Activated CD8-positive, alpha-beta memory T cell treated with anti-CD3 and anti-CD28 coated beads, Interleukin-2, amount 50 U/mL, for 48 hours (primary cell): ENCODE data around the gene DNAH14.
"Not testable (repeated sequence)": the region's sequence is repeated elsewhere in the genome, so short reads cannot be mapped to it uniquely, and the experiment has no call there.

ENCODE experiments used
- DNase-seq: peaks from one replicate; pipeline ENCODE4 v3.0.0-alpha.2; 2020

Gene DNAH14

GRCh38 chr1:225355863-225356262 lies 426.4 kb downstream of the DNAH14 start:
- no peak for DNase-seq

DNA sequence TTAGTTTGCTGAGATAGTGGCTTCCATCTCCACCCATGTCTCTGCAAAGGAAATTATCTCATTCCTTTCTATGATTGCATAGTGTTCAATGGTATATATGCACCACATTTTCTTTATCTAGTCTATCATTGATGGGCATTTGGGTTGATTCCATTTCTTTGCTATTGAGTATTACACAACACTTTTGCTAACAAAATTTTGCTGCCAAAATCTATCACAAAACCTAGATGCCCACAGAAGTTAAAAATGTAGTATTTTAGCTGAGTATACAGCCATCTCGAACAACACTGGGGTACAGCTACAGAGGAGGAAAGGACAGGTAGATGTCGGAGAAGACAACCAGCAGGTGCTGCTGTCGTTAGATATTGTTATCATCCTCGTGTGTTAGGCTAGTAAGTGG lies 430.6 kb downstream of the DNAH14 start:
- DNase-seq: no peak

DNA sequence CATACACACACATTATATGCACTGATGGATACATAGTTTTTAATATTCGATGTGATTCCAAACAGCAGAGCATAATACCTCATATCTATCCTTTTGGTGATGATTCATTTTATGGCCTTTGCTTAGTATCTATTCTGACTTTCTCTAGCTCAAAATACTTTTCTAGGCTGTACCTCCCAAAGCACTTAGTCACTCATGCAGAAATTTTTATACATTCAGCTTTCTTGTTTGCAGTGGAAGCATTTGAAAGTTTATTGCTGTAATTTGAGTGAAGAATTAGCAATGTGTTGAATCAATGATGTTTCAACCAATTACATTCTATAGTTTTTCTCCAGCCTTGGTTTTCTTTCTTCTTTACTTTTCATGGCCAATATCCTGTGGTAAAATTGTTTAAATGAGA lies 431.7 kb downstream of the DNAH14 start:
- DNase-seq: no peak

DNA sequence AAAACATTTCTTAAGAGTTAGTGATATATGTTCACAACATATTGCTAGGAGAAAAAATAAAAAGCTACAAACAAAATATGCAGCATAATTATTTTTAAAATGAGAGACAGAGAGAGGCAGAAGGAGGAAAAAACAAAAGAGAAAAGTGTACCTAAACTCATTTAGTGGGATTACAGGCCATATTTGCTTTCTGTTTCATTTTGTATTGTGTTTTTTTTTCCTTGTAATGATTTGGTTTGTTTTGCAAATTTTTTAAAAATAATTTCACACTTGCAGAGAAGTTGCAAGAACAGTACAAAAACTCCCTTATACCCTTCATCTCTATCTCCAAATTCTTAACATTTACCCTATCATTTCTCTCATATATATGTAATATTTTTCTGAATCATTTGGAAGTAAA lies 433.3 kb downstream of the DNAH14 start:
- DNase-seq: no peak

DNA sequence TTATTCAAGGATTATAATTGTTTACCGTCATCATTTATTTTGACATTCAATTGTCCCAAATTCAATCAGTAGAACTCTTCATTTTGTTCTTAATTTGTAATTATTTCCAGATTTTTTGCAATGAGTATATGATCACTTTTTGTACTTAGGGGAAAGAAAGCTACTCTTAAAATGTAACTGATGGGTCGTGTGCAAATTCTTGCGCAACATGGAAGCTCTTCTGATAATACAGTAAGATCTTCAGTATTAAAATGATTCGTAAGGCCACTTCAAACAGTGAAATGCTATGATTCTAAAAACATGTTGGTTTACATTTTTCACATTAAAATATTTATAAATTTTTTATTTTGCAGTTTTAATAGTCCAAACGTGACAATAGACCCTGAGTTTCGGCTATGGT lies 435.0 kb downstream of the DNAH14 start:
- DNase-seq: no peak

DNA sequence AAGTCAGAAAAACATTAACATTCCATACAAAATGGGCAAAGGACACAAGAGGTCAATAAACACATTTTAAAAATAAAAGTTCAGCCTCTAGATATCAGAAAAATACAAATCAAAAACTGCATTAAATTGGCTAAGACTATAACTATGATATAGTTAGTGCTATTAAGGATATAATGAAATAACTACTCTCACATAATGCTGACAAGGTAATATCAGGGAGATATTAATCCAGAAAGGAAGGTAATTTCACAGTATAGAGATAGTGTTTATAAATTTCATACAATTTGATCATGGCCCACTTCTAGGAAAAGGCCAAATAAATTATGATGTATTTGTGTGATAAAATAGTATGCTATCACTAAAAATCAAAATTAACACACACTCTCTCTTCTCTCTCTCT lies 436.5 kb downstream of the DNAH14 start:
- DNase-seq: no peak

- DNase-seq: no peak
Observed at GRCh38 chr1:225366552-225366951, 437.1 kb downstream of the DNAH14 start.

DNA sequence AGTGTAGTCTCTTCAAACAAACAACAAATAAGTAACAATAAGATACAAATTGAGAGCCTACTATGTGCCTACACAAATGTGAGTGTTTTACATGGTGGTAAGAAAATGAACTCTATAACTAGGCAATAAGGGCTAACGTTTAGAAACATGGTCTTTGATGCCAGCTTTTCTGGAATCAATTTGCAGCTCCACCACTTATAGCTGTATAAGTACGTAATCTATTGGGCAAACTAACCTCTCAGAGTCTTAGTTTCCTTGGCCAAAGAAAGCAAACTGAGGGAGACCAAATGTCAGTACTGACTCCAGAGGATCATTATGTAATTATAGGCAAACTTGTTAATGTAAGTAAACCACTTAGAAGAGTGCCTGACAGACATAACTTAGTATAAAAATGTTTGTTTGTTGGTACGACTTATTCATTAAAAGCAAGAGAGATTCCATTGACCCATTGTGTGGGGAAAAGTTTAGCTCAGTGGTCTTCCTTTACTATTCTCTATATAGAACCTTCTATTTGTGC lies 438.6 kb downstream of the DNAH14 start:
- DNase-seq: no peak

DNA sequence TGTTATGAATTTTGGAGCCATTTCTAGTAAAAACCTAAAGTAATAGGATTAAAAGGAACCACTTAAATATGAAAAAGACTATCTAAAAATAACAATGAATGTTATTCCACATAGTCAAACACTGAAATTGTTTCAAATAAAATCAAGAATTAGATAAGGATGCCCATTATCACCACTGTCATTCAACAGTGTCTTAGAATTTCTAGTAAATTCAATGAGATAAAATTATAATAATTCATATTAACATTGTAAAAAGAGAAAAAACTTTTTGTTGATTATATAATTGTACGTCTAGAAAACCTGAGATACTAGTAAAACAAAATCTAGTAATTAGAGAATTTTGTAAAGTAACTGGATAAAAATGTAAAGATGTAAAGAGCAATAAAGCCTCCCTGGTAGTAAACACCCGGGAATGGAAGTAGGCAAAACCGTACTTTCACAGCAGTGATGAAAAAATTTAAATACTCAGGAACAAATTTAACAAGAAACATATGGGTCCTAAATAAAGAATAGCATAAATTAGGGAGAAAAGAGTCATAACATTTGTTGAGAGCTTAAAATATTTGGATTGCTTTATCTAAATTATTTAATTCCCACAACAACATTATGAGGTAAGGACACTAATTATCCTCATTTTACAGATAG lies 442.0 kb downstream of the DNAH14 start:
- DNase-seq: no peak

DNA sequence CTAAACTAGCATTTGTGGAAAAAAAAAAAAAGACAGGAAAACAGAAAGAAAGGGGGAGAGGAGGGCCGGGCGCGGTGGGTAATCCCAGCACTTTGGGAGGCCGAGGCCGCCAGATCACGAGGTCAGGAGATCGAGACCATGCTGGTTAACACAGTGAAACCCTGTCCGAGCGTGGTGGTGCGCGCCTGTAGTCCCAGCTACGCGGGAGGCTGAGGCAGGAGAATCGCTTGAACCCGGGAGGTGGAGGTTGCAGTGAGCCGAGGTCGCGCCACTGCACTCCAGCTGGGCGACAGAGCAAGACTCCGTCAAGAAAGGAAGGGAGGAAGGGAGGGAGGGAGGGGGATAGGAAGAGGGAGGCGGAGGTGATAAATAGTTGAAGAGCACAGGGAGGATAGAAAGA lies 443.7 kb downstream of the DNAH14 start:
- no peak for DNase-seq

- DNase-seq: no peak
Observed at GRCh38 chr1:225374996-225375395, 445.5 kb downstream of the DNAH14 start.

GRCh38 chr1:225378880-225379279 lies 449.4 kb downstream of the DNAH14 start:
- no peak for DNase-seq

DNA sequence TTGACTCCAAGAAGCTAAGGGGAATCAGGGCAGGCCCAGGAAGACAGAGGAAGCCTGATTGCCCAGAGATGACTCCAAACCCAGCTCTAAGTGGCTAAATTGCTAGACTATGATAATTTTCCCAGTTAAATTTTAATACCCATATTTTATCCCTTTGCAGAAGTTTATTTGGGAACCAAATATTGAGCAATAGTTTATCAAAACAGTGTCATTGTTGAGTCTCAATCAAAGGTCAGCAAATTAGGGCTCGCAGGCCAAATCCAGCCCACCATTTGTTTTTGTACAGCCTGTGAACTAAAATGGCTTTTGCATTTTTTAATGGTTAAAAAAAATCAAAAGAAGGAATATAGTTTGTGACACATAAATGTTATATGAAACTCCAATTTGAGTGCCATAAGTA lies 451.2 kb downstream of the DNAH14 start:
- no peak for DNase-seq

DNA sequence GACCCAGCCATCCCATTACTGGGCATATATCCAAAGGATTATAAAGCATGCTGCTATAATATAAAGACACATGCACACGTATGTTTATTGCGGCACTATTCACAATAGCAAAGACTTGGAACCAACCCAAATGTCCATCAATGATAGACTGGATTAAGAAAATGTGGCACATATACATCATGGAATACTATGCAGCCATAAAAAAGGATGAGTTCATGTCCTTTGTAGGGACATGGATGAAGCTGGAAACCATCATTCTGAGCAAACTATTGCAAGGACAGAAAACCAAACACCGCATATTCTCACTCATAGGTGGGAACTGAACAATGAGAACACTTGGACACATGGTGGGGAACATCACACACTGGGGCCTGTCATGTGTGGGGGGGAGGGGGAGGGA lies 457.4 kb downstream of the DNAH14 start:
- not testable (repeated sequence) for DNase-seq

- no peak for DNase-seq
Observed at GRCh38 chr1:225388372-225388771, 458.9 kb downstream of the DNAH14 start.

GRCh38 chr1:225389843-225390242 lies 460.4 kb downstream of the DNAH14 start:
- DNase-seq: no peak

- DNase-seq: no peak
Observed at GRCh38 chr1:225396357-225396756, 466.9 kb downstream of the DNAH14 start.

DNA sequence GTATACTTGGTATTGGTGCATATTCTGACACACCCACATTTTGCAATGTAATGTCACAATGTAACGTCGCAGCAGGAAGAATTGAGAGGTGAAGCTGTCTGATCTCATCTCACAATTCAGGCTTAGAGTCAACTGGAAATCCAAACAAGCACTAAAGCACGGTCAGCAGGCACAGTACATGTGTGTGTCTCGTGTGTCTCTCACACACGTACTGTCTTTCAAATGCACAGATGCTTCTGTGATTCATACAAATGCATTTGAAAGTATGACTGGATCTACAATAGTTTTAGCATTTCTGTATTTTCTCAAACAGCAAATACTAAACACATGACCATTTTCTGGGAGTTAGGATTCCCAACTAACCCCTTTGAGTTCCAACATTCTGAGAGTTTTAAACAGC lies 471.5 kb downstream of the DNAH14 start:
- DNase-seq: no peak

DNA sequence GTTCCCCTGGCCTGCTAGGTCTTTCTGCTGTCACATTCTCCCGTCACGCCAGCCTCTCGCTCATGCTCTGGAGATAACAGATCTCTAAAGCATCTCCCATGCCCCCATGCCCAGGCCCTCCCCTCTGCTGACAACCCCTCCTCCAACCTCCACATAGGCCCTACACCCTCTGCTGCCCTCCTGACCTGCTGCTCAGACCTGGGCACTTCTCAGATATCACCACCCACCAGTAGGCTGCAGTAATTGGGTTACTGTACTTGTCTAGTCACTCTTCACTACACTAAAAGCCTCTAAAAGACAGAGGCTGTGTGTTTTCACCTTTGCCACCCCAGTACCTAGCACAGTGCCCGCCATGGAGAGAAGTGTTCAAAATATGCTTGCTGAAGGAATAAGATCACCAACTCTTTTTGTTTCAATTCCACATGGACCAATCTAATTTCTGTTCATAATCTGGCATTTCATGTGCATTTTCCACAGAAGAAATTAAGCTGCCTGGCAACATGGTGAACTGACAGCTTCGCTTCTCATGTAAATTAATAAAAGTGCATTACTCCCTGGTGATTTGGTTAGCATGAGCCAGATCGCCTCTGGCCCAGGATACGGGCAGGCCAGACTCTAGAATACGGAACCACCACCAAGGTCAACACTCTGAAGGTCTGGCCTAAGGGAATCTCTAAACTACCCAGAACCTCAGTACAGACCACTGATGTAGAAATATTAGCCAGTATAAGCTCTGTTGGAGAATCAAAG lies 477.7 kb downstream of the DNAH14 start:
- DNase-seq: no peak

- no peak for DNase-seq
Observed at GRCh38 chr1:225407755-225408154, 478.3 kb downstream of the DNAH14 start.

DNA sequence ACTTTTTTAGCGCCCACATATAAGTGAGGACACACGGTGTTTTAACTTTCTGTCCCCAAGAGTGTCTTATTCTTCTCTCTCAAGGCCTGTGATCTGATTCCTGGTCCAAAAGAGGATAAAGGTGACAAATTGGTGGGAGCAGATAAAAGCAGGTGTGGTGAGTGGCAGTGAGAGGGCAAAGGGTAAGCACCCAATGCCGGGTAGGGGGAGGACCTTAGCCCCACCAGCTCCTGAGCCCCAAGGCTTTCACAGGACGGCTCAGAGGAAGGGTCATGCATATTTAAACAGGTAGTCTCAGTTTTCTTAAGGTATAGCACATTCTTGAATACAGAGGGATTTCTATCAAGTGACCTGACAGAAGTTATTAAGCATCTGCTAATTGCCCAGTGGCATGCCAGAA lies 478.8 kb downstream of the DNAH14 start:
- DNase-seq: no peak

DNA sequence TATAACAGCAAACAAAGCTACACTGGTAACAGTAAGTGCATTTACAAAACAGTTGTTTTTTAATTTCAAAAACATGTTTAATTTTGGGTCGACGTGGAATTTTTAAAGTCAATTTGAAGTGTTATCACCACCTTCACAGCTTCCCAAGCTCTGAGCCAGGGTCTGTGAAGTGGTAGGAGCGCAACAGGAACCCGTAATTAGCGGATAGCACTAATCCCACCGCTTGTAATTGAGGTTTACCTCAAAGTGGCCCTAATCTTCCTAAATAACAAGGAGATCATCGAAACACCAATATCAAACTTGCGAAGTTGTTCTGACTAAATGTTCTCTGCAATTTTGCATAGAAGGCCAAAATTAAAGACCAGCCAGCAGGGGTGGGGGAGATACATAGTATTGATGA lies 479.6 kb downstream of the DNAH14 start:
- DNase-seq: no peak

DNA sequence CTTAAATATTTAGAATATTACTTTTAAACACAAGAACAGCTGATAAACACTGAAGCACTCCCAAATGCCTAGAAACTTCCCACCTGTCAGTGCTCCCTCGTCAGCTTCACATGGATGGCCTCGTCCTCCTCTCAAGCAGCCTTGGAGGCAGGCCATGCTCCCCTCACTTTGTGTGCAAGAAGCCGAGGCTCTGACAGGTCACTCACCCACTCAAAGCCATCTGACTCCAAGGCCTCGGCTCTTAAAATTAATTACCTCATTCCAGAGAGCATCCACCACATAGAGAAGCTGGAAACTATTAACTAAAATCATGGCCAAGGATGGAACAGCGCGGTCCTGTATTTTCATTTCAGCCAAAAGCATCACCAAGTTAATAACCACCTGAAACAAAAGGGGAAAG lies 480.6 kb downstream of the DNAH14 start:
- DNase-seq: no peak

DNA sequence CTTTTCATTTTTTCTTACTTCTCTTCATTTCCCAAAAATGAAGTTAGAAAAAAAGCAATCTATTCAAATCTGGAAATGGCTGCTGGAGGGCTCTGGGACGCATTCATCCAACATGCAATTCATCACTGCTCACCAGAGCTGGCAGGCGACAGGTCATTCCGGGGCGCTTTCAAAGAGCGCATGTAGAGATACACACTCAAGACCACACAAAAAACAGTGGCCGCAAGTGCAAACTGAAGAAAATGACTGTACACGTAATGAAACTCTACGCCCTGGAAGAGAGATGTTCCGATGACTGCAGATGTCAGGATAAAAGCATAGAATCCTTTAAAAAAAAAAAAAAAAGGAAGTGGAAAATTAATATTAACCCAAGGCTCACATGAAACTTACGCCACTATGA lies 482.8 kb downstream of the DNAH14 start:
- no peak for DNase-seq
